ENCODE data around the gene CERT1.

CERT1 gene

DNA sequence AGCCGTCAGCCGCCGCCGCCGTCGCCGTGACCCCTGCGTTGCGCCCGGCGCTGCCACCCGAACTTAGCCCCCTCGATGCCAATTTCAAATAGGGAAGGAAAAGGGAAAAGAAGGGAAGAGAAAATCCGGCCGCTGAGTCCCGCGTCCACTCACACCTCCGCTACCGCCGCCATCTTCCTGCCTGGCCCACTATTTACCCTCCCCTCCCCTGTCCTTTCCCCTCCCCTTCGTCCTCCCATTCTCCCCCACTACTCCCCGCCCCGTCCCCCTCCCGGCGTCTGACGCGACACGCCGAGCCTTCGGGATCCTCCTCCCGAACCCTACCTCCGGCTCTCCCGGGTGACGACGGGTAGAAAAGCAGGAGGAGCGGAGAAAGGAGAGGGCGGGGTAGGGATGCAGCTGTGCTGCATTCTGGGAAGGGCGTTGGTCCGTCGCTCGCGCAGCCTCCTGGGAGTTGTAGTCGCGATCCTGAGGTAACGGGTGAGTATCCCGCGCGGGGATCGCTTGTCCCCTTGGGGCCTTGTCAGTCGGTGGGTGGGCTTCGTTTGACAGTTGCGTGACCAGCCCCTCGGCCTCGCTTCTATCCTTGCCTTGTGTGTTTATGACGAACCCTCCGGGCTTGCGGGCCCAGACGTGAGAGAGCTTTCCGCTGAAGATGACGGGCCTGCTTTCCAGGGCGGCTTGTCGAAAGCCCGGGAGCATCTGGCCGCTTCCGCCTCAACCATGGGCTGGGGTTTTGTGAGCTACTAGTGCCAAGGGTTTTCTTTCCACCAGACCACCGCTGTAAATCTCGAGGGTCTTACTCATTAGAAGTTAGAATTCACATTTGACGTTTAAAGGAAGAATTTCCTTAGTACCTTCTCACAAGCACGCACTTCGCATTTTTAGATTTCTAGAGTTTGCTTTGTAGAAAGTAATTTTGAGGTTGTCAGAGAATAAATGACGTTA lies at the start of gene CERT1, which contains the start of gene POLK (continued):
- TF ChIP-seq, protein P1, sequence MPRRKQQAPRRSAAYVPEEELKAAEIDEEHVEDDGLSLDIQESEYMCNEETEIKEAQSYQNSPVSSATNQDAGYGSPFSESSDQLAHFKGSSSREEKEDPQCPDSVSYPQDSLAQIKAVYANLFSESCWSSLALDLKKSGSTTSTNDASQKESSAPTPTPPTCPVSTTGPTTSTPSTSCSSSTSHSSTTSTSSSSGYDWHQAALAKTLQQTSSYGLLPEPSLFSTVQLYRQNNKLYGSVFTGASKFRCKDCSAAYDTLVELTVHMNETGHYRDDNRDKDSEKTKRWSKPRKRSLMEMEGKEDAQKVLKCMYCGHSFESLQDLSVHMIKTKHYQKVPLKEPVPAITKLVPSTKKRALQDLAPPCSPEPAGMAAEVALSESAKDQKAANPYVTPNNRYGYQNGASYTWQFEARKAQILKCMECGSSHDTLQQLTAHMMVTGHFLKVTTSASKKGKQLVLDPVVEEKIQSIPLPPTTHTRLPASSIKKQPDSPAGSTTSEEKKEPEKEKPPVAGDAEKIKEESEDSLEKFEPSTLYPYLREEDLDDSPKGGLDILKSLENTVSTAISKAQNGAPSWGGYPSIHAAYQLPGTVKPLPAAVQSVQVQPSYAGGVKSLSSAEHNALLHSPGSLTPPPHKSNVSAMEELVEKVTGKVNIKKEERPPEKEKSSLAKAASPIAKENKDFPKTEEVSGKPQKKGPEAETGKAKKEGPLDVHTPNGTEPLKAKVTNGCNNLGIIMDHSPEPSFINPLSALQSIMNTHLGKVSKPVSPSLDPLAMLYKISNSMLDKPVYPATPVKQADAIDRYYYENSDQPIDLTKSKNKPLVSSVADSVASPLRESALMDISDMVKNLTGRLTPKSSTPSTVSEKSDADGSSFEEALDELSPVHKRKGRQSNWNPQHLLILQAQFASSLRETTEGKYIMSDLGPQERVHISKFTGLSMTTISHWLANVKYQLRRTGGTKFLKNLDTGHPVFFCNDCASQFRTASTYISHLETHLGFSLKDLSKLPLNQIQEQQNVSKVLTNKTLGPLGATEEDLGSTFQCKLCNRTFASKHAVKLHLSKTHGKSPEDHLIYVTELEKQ (tag by site-specific recombination; IDR thresholded peaks at IDR 0.05; ENCODE audit: borderline replicate concordance): no peak
- TF ChIP-seq KLF1 (tag by site-specific recombination; IDR thresholded peaks at IDR 0.05): peak; percentile 97
- TF ChIP-seq ZNF335 (tag by site-specific recombination; conservative IDR thresholded peaks at IDR 0.05): peak; percentile 85
- TF ChIP-seq ZBTB7A (tag by site-specific recombination; IDR thresholded peaks at IDR 0.05; ENCODE audit: low read depth): peak; percentile 28; the same call in 1 of the 2 replicates
- TF ChIP-seq ZNF433 (tag by site-specific recombination; IDR thresholded peaks at IDR 0.05; ENCODE audit: low read depth): no peak
- TF ChIP-seq ZNF660 (tag by site-specific recombination; IDR thresholded peaks at IDR 0.05): peak; percentile 79
- TF ChIP-seq ZNF354C (tag by site-specific recombination; IDR thresholded peaks at IDR 0.05; ENCODE audit: borderline replicate concordance, low read depth): no peak
- no peak for TF ChIP-seq ZNF155 (tag by site-specific recombination; IDR thresholded peaks at IDR 0.05)
- no peak for TF ChIP-seq ZNF311 (tag by site-specific recombination; IDR thresholded peaks at IDR 0.05; ENCODE audit: borderline replicate concordance)
- no peak for TF ChIP-seq ZNF624 (tag by site-specific recombination; IDR thresholded peaks at IDR 0.05)
- peak; percentile 68; the same call in 1 of the 2 replicates for TF ChIP-seq ZSCAN30 (tag by site-specific recombination; IDR thresholded peaks at IDR 0.05)
- TF ChIP-seq, protein P2, sequence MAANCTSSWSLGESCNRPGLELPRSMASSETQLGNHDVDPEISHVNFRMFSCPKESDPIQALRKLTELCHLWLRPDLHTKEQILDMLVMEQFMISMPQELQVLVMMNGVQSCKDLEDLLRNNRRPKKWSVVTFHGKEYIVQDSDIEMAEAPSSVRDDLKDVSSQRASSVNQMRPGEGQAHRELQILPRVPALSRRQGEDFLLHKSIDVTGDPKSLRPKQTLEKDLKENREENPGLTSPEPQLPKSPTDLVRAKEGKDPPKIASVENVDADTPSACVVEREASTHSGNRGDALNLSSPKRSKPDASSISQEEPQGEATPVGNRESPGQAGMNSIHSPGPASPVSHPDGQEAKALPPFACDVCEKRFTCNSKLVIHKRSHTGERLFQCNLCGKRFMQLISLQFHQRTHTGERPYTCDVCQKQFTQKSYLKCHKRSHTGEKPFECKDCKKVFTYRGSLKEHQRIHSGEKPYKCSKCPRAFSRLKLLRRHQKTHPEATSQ (tag by site-specific recombination; IDR thresholded peaks at IDR 0.05): 0 out of 2 replicates have a peak, but pooled peaks have one; percentile 16
- TF ChIP-seq ZNF610 (tag by site-specific recombination; IDR thresholded peaks at IDR 0.05; ENCODE audit: borderline replicate concordance): peak; percentile 93
- TF ChIP-seq ZNF184 (tag by site-specific recombination; IDR thresholded peaks at IDR 0.05): no peak
- TF ChIP-seq ZNF157 (tag by site-specific recombination; IDR thresholded peaks at IDR 0.05): no peak
- no peak for TF ChIP-seq OSR2 (tag by site-specific recombination; IDR thresholded peaks at IDR 0.05)
- TF ChIP-seq ZFP37 (tag by site-specific recombination; IDR thresholded peaks at IDR 0.05): peak; percentile 77; the same call in 1 of the 2 replicates
- TF ChIP-seq, protein P3, sequence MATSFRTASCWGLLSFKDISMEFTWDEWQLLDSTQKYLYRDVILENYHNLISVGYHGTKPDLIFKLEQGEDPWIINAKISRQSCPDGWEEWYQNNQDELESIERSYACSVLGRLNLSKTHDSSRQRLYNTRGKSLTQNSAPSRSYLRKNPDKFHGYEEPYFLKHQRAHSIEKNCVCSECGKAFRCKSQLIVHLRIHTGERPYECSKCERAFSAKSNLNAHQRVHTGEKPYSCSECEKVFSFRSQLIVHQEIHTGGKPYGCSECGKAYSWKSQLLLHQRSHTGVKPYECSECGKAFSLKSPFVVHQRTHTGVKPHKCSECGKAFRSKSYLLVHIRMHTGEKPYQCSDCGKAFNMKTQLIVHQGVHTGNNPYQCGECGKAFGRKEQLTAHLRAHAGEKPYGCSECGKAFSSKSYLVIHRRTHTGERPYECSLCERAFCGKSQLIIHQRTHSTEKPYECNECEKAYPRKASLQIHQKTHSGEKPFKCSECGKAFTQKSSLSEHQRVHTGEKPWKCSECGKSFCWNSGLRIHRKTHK (tag by site-specific recombination; IDR thresholded peaks at IDR 0.05): no peak
- TF ChIP-seq ZNF266 (tag by site-specific recombination; IDR thresholded peaks at IDR 0.05; ENCODE audit: low read depth): no peak
- TF ChIP-seq ZNF112 (tag by site-specific recombination; IDR thresholded peaks at IDR 0.05): no peak
- 0 out of 2 replicates have a peak, but pooled peaks have one; percentile 12 for TF ChIP-seq ZNF548 (tag by site-specific recombination; IDR thresholded peaks at IDR 0.05)
- peak; percentile 74 for TF ChIP-seq ZNF629 (tag by site-specific recombination; IDR thresholded peaks at IDR 0.05)

All from HEK293 (cell line).